Stimulated activated CD8-positive, alpha-beta memory T cell treated with anti-CD3 and anti-CD28 coated beads, Interleukin-7, amount 100 ng/mL, for 1 hour (primary cell): ENCODE measurements around the gene CALM1.
A peak's percentile ranks its signal among the peaks of the same experiment; 100 is the strongest.
"Not testable (repeated sequence)": the region's sequence is repeated elsewhere in the genome, so short reads cannot be mapped to it uniquely, and the experiment has no call there.

Experiments
- DNase-seq, 2 donors: peaks; one replicate each; pipeline ENCODE4 v3.0.0-alpha.2; 2020; ENCODE audit warnings: low read depth in 2 of 2

Gene CALM1

DNA sequence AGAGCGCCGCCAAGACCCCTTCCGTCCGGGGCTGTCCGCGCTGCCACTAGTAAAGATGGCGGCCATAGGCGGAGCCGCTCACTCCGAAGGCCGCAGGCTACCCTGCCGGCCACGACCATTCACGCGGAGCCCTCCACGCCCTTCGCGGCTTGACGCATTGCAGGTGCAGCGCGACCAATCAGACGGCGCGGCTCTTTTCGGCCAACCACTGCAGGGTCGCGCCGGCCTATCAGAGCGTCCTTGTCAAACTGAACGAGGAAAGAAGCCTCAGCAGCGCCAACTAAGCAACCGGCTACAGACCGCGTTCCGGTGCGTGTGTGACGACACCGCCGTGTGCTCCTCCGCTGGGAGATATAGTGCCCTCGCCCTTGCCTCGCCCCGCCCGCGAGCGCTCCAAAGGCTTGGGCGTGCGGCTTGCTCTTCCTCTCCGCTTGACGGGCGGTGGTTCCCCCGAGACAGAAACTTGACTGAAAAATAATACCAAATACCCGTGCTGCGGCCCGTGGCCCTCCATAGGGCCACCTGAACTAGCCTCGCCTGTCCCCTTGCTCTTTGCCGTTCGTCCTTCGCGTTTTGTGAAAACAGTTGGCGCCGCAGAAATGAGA is 13.6 kb upstream of the CALM1 start:
- peak; percentile 95 for DNase-seq

DNA sequence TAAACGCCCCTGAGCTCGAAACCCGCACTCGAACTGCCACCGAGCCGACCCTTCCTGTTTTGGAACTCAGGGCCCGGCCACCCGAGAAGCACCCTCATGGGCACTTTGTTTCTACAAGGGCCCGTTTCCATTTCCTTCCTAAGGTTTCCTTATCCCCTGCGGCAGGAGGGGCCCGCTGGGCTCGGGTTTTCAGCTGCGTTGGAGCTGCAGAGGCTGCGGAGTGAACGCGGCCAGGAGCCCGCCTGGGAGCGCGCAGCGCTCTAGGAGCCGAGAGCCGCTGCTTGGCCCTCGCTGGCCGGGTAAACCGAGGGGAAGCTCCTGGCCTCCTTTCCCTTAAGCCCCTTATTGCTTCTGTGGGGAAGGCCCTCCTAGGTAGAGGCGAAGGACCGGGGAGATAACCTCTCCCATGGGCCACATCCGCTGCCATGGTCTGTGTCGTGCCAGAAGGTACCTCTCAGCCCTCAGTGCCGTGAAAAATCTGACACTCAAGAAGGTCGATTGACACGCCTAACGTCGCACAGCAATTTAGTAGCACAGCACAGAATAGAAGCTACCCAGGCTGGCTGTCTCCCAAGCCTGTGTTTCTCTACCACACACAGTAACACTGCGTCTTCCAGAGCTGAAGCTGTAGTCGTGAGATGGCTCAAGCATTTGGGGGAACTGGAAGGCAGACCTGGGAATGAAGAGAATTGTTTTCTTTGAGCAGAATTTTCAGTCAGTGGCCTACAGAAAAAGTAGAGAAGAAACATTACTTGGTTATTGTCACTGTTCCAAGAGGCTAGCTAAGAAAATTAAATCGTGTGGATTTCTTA is 12.9 kb upstream of the CALM1 start:
- DNase-seq: peak; percentile 36 to 37

DNA sequence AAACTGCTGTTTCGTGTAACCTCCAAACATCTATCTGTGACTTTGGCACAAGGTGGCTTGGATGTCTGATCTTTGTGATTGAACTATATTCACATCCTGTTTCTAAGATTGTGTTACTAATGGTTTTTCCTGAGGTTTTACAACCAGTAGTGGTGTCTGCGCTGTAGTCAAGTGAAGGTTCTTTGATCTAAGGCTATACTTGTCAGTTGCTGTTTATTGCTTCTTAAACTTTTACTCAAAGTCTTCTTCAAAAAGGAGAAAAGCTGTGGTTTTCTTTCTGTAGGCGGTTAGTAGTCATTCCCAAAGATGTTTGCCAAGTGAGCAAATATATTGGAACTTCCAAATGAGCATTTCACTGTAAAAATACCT is 12.3 kb upstream of the CALM1 start:
- DNase-seq: no peak

DNA sequence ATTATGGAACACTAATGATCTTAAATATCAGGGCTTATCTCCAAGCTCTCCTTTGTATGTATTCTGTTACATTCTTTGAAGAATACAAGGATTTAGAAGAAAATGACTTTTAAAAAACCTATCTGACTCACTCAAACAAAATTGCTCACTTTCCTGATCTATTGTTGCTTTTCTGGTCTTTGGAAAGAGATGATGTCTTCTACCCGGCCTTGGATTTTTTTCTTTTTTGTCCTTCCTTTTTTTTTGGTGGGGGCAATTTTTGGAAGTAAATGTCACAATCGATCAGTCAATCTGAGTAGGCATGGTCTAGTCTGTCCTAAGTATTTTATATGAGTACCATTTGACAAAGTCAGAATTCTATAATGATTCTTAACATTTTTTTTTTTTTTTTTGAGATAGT is 10.5 kb upstream of the CALM1 start:
- no peak for DNase-seq

DNA sequence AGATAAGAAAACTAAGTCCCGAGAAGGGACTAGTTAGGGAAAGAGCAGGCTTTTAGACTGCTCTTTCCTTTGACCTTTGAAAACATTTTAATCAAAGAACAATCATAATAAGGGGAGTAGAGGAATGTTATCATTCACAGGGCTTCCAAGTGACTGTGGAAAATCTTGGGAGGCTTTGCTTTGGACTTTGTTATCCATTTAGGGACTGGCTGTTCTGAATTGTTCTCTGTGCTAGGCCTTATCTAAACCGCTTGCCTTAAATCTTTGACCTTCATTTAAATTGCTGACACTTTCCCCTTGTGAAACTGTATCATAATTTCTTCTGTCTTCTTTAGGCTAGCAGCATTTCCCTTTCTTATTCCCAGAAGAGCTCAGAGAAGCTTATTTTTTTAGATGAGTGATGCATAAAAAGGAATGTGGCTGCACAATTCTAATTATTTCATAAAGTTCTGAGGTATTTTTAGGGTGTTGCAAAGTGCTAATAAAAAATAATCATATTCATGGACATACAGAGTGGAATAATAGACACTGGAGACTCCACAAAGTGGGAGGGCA is 9.5 kb upstream of the CALM1 start:
- no peak for DNase-seq

DNA sequence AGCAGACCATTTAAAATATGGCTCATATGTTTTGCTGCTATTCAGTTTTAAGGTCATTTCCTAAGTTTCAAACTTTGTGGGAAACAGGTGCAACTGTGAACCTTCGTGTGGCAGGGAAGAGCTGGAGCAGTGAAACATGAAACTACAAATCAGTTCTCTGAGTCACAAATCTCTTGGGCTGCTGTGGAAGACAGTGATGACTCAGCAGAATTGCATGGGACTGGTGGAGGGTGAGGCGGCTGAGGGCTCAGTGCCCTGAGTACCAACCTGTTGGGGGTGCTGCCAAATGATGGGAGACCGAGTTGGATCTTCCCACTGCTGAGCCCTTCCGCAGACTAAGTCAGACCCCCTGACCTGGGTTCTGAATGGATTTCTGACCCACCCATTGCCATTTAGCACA is 8.4 kb upstream of the CALM1 start:
- no peak for DNase-seq

DNA sequence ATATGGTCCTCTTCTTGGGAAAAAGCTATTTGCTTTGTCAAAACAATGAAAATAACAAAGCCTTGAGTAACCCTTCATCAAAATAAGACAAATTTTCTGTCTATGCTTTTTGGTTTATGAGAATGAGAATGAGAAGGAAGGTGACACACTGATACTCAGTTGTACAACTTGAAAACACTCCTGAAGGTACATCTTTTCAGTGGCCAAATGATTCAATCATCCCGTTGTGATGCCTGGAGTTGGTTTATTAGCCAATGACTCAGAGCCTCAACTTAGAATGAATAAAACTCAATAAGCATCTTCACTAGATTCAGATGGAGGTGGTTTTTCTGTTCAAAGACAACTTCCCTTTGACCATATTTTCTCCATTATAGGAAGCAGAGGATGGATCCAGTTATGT is 7.8 kb upstream of the CALM1 start:
- no peak for DNase-seq

DNA sequence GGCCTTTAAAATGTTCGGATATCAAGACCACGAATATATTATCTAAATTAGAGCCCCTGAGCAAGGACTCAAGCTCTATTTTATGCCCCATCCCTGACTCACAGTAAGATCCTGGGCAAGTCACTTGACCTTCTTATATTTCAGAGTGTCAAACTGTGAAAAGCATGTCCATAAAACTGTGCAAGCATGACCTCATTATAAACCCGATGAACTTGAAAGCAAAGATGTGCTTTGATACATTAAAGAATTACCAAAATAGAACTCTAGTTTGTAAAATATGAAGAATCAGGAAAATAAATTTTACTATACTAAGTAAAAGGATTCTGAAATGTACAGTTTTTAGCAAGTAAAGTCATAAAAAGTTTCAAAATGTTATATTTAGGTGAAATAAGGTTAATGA is 2.9 kb upstream of the CALM1 start:
- no peak for DNase-seq

DNA sequence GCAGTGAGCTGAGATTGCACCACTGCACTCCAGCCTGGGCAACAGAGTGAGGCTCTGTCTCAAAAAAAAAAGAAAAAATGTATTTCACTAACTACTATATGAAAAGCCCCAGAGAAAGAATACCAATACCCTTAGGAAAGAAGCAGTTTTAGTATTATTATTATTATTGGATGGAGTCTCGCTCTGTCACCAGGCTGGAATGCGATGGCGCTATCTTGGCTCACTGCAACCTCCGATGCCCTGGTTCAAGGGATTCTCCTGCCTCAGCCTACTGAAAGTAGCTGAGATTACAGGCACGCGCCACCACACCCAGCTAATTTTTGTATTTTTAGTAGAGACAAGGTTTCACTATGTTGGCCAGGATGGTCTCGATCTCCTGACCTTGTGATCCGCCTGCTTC is 2.0 kb upstream of the CALM1 start:
- not testable (repeated sequence) for DNase-seq

DNA sequence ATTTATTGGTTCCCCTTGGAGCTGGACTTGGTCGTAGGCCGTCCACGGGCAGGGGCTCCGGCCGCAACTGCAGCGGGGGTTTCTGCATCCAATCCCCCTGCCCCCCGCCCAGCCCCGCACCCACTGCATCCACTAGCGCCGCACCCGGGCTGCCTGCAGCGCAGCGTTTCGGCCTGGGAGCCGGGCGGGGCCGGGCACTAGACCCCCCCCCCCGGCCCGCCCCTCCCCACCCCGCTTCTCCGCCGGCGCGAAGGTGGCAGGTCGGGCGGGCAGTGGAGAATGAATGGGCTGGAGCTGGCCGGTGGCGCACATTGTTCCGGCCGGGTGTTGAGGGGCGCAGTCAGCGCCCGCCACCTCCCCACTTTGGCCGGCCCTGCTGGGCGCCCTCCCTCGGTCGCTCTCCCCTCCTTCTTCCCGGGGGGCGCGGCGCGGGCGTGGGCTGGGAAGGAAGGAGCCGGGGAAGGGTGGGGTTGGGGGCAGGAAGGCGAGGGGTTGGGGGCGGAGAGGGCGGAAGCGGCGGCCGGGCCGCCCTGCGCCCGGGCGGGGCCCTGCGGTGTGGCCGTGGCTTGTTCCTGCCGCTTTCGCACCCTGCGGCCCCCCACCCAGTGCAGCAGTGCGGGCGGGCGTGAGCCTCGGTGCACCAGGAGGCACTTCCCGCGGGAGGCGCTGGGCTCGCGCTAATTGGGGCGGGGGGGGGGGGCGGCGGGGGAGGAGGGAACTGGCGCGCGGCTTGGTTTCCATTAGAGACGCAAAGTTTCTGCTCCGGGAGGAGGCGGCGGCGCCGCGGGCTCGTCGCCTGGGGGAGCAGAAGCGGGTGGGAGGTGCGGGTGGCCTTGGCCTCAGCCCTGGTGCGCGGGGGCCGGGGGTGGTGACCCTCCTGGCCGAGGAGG is 841 bp downstream of the CALM1 start:
- peak; percentile 19 to 36 for DNase-seq

DNA sequence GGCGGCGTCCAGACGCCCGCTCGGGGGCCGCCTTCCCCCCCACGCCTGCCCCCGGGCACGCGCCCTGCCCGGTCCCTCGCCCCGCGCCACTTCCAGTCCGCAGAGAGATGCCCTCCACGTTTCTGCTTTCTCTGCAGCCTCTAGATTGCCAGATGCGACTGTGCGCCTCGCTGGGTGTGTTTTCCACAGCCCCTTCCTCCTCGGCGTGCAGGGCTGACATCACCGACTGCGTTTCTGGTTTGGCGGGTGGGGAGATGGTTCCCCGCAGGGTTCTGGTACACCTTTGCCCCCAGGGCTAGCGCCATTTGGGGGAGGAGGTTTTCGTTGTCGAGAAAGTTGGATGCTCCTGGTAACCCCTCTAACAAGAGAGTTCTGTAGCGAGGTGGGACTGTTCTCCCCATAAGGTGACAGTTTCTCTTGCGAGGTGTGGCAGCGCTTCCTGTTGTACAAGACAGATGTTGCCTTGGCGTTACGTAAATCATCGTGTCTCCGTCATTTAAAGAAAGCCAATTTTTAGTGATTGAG is 1.5 kb downstream of the CALM1 start:
- peak; percentile 14 to 35 for DNase-seq

DNA sequence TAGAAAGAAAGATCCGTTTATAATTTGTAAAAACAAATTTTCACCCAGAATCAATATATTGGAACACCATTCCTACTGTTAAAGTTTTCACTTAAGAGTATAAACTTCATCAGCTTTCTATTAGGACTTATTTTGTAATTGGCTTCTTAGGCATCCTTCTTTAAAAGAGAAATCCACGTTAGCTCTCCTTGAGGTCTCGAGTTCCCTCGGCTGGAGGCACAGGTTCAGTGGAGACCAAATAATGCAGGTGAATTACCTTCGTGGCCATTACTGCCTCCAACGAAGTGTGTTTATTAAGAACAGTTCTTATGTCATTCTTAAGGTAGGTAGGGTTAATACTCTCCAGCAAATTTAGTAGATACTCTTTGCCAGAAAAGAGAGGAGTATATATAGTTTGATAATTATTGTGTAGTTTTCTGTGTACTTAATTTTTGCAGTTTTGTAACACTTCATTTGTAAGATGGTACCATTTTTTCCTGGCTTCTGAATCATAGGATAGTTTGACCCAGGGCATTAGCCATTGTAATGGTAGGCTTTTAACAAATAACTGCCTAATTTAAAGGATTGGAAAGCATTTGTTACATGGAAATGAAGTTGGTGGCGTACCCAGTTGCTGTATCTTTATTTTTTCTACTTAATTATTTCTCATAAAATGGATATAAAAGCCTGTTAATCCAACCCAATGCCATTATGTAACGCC is 2.2 kb downstream of the CALM1 start:
- DNase-seq: no peak

DNA sequence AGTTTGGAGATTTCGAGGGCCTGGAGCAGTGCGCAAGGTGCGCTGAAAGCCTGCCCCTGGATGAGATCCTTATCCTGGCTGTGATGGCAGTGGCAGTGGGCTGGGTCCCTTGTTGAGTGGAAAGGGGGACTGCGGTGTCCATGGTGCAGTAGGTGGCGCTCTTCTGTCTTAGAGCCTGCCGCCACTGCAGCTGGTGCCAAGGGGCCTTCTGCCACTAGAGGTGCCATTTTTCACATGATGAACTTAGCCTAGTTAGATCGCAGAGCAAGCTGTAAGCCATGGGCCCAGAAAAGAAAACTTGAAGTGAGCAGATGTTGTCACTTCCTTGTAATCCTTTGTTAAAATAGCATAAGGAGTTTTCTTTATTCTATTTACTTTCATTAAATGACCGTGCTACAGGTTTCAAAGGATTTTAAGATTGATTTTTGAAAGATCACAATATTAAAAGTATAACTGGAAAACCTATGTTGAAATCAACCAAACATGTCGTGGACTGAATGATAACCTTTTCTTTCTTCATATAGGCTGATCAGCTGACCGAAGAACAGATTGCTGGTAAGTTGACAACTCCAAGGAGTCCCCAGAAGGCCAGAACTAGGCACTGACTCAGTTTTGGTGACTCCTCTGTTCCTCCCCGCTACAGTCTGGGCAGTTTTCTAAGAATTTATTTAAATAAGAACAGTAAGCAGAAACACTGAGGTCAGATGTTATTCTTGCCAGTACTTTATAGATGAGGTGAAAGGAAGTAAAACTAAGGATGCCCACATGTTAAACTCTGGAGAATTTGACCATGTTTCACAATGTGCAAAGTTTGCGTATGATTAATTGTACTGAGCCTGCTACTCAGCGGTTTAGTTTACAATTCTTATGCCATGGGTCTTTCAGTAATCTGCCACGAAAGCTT is 3.0 kb downstream of the CALM1 start:
- peak; percentile 61 to 67 for DNase-seq

DNA sequence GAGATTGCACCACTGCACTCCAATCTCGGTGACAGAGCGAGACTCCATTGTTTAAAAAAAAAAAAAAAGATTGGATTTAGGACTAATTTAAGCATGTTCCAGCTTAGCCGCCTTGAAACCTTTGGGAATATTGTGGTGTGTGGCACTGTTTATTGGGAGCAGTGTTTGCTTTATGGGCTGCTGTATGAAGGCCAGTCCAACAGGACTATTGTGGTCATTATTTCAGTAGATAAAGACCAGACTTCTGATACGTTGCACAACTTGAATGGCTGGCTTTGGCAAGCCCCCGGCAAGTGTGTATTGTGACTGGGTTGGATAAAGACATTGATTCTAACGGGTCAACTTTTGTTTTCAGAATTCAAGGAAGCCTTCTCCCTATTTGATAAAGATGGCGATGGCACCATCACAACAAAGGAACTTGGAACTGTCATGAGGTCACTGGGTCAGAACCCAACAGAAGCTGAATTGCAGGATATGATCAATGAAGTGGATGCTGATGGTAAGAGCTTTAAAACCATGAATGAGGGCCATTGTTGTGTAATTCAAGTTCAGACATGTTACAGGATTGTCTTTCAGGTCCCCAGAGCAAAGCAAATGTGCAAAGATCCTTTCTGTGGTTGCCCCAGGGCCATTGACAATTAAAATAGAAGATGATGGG is 4.2 kb downstream of the CALM1 start:
- no peak for DNase-seq

DNA sequence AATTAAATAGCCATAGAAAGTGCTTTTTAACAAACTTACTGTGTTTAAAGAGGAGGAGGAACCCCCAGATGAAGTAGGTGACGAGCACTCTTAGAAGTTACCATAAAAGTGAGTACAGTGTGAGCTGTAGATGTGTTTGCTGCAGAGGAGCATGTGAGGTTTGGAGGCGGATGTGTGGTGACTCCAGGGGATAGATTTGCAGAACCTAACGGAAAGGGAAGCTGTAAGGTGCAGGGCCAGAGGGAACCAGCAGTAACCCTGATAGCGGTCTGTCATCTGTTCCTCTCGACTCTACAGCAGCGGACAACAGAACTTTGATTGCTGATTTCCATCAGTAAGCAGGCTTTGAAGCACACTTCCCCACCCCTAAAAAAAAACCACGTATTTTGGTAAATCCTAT is 5.2 kb downstream of the CALM1 start:
- no peak for DNase-seq

DNA sequence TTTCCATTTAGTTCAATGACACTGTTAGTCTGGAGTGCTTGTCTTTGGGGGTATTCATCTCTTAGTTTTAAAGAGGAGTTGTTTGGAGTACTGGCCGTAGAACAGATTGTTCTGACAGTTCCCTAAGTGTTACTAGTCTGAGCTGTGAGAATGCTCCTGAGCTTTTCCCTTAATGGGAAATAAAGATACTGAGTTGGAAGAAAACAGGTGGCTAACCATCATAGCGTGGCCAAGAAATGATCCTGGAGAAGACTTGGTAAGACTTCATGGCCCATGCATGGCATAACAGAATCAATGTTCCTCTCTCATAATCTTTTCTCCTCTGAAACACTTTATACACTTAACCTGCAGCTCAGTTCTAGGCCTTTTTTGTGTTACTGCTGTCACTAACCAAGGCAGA is 6.2 kb downstream of the CALM1 start:
- DNase-seq: no peak

DNA sequence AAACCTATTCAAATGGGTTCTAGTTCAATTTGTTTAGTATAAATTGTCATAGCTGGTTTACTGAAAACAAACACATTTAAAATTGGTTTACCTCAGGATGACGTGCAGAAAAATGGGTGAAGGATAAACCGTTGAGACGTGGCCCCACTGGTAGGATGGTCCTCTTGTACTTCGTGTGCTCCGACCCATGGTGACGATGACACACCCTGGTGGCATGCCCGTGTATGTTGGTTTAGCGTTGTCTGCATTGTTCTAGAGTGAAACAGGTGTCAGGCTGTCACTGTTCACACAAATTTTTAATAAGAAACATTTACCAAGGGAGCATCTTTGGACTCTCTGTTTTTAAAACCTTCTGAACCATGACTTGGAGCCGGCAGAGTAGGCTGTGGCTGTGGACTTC is 8.3 kb downstream of the CALM1 start:
- DNase-seq: no peak

DNA sequence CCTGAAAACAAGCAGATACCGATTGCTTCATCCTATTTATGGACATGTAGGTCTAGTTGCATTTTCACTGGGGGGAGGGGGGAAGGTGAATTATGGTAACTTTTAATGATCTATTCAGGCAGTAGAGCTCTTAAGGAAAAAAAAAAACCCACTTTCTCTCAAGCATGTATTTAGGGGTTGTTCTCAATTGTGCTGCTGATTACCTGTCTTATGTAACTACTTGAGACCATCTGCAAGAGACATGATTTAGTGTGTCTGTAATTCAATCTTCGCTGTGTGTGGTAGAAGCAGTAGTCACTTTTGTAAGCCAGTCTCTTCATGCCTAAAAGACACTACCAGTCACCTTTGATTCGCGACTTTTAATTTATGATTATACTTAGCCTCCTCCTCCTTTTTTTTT is 8.9 kb downstream of the CALM1 start:
- no peak for DNase-seq

DNA sequence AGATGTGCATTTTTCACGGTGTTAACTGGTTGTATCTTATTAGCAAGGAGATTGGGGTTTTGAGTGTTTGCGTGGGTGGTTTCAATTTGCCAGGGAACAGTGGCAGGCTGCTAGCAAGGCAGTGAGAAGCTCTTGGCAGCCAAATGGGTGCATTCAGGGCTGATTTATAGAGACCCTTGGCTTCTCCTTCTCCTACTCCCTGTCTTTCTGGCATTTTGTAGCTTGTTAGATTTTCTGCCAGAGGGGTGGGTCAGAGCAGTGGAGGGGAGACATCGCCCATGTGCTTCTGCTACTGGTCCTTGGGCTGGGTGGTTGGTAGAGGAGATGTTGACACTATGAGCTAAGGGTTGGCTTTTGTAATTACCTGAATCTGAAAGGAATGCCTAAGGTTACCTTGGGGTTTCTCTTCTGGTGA is 9.6 kb downstream of the CALM1 start:
- no peak for DNase-seq

DNA sequence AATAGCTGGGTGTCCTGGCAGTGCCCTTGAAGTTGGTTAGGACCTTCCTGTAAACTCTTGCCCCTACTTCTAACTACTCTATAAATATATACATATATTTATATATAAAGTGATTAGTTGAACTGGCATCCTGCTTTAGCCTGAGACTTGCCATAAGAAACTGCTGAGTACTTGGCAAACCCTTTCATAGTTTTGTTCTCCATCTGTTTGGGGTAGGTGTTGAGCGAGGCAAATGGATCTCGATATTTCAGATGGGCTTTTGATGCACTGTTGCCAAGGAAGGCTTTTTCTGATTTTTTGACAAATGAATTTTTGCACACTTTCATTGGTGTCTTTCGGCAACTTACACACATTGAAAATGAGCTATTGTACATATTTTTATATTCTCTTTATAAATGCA is 10.4 kb downstream of the CALM1 start:
- DNase-seq: no peak
